ENCODE measurements around the gene TAS2R8. TPM values are rescaled to one million over a fixed set of nuclear protein-coding genes. Genes with fewer than 3 reads are reported as not detected.

Gene TAS2R8, protein sequence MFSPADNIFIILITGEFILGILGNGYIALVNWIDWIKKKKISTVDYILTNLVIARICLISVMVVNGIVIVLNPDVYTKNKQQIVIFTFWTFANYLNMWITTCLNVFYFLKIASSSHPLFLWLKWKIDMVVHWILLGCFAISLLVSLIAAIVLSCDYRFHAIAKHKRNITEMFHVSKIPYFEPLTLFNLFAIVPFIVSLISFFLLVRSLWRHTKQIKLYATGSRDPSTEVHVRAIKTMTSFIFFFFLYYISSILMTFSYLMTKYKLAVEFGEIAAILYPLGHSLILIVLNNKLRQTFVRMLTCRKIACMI
- not detected for polyA plus RNA-seq (2013, experiment 1 of 2)
- polyA plus RNA-seq (2013, experiment 2 of 2): not detected

DNA sequence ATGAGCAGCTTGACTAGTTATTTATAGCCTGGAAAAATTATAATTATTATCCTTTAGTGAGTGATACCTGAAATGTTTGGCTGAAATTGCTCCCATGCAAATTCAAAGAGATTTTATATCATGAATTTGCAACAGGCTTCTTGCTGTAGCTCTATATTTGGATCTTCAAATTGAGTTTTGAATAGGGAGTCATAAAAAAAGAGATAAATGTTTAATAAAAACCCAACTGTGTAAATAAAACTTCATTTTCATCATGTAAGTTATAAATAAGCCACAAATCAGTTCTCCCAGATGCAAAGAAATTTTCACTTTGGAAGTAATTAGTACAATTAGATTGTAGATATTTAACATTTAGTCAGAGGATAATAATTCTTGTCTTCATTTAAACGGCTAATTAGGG is at the start of gene TAS2R8:
TAS2R8 (minus strand) TSS at position 101 of the 400 bp plus-strand sequence. CDS start 306 bp downstream, outside the sequence.
- no peaks in the 10 kb centered on the region for H3K9me3 ChIP-seq (ENCODE audit: control insufficient read depth, low read length)
- H2AFZ ChIP-seq (ENCODE audit: low read depth, low read length): no peak within 1 kb of the TSS
- no peak within 1 kb of the TSS for H2BK120ac ChIP-seq (ENCODE audit: low read depth, low read length)
- no peak within 1 kb of the TSS for H2BK15ac ChIP-seq (ENCODE audit: low read depth, poor library complexity, severe bottlenecking)
- no peaks in the 10 kb centered on the region for H3K4me1 ChIP-seq (ENCODE audit: control insufficient read depth, insufficient read depth, low read depth, low read length)
- no peaks in the 10 kb centered on the region for H3K27me3 ChIP-seq (ENCODE audit: control insufficient read depth in 1 of 2, insufficient read depth in 1 of 2, low read length in 2 of 2)
- no peak within 1 kb of the TSS for H4K8ac ChIP-seq (ENCODE audit: low read length)
- no peak within 1 kb of the TSS for H3K4me3 ChIP-seq (ENCODE audit: insufficient read depth in 1 of 2, low read depth in 1 of 2, low read length in 2 of 2)
- no peaks in the 10 kb centered on the region for H3K79me1 ChIP-seq (replicated peaks; ENCODE audit: low read length, poor library complexity, severe bottlenecking)
- no peak for DNase-seq
- H3K4me2 ChIP-seq (ENCODE audit: low read length, poor library complexity, severe bottlenecking): no peak within 1 kb of the TSS
- H3K14ac ChIP-seq (ENCODE audit: low read length in 2 of 2): no peak within 1 kb of the TSS
- H3K4ac ChIP-seq (ENCODE audit: low read depth in 1 of 2, low read length in 2 of 2): no peak within 1 kb of the TSS
- no peak within 1 kb of the TSS for H2AK5ac ChIP-seq (ENCODE audit: low read length, severe bottlenecking)
- H2BK12ac ChIP-seq (ENCODE audit: low read length in 2 of 2): no peak within 1 kb of the TSS
- H3K36me3 ChIP-seq (ENCODE audit: control insufficient read depth in 1 of 2, insufficient read depth in 2 of 2, low read depth in 1 of 2, low read length in 2 of 2): no peaks in the 10 kb centered on the region
- H3K9ac ChIP-seq (ENCODE audit: low read length): no peak within 1 kb of the TSS
- no peak within 1 kb of the TSS for H3K23ac ChIP-seq (ENCODE audit: low read length in 2 of 2)
- H3K18ac ChIP-seq (ENCODE audit: low read depth in 1 of 2, low read length in 2 of 2): no peak within 1 kb of the TSS
- no CpG with 5 or more reads among the region's 1 CpG for WGBS
- no peak within 1 kb of the TSS for H4K91ac ChIP-seq (ENCODE audit: low read length)
- H2BK5ac ChIP-seq (ENCODE audit: low read depth, low read length, poor library complexity, severe bottlenecking): no peak within 1 kb of the TSS
- H3K27ac ChIP-seq (ENCODE audit: low read length, poor library complexity, severe bottlenecking): no peak within 1 kb of the TSS

DNA sequence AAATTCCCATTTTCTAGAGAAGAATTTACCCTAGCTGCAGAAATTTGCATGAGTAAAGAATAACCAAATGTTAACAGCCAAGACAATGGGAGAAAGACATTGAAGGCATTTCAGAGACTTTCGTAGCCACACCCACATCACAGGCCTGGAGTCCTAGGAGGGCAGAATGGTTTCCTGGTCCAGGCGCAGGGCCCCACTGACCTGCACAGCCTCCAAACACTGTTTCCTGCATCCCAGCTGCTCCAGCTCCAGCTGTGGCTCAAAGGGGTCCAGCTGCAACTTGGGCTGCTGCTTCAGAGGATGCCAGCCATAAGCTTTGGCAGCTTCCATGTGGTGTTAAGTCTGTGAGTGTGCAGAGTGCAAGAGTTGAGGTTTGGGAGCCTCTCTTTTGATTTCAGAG is 48.7 kb upstream of the TAS2R8 start:
- no peak for DNase-seq
- WGBS: 96% methylated on average over 2 of the region's 2 CpGs
- no peak overlapping the region for H3K23ac ChIP-seq (ENCODE audit: low read length in 2 of 2)

DNA sequence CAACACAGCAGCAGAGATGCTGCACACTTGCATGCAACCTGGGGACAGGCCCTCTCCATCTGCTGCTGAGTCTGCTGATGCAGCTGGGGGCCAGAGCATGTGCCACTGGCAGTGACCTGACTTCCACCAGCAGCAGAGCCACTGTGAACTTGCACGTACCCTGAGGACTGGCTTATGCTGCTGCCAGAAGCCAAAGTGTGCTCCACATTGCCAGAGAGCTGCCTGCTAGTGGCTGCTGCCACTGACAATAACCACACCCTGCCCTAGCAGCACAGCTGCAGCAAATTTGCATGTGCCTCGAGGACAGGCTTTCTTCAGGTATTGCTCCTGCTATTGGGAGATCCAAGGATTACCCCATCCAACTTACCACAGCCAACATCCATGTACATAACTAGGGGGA is 46.7 kb upstream of the TAS2R8 start:
- no peak overlapping the region for H4K91ac ChIP-seq (ENCODE audit: low read length)
- H3K79me1 ChIP-seq (replicated peaks; ENCODE audit: low read length, poor library complexity, severe bottlenecking): peaks cover 25% of the 10 kb centered on the region
- no peak for DNase-seq
- H3K27me3 ChIP-seq (ENCODE audit: control insufficient read depth in 1 of 2, insufficient read depth in 1 of 2, low read length in 2 of 2): no peaks in the 10 kb centered on the region
- H3K4ac ChIP-seq (ENCODE audit: low read depth in 1 of 2, low read length in 2 of 2): no peak overlapping the region
- H2BK120ac ChIP-seq (ENCODE audit: low read depth, low read length): no peak overlapping the region
- H3K14ac ChIP-seq (ENCODE audit: low read length in 2 of 2): peak overlapping the region in 1 of 2 experiments; percentile 3
- WGBS: 96% methylated on average over 2 of the region's 2 CpGs
- no peak overlapping the region for H2AFZ ChIP-seq (ENCODE audit: low read depth, low read length)
- no peaks in the 10 kb centered on the region for H3K4me1 ChIP-seq (ENCODE audit: control insufficient read depth, insufficient read depth, low read depth, low read length)
- no peak overlapping the region for H3K18ac ChIP-seq (ENCODE audit: low read depth in 1 of 2, low read length in 2 of 2)
- no peak overlapping the region for H3K27ac ChIP-seq (ENCODE audit: low read length, poor library complexity, severe bottlenecking)
- H3K9ac ChIP-seq (ENCODE audit: low read length): no peak overlapping the region
- H3K9me3 ChIP-seq (ENCODE audit: control insufficient read depth, low read length): peaks cover 28% of the 10 kb centered on the region
- H3K36me3 ChIP-seq (ENCODE audit: control insufficient read depth in 1 of 2, insufficient read depth in 2 of 2, low read depth in 1 of 2, low read length in 2 of 2): peaks cover 11 to 15% of the 10 kb centered on the region in 2 experiments
- no peak overlapping the region for H3K4me2 ChIP-seq (ENCODE audit: low read length, poor library complexity, severe bottlenecking)
- no peak overlapping the region for H4K8ac ChIP-seq (ENCODE audit: low read length)
- no peak overlapping the region for H2BK5ac ChIP-seq (ENCODE audit: low read depth, low read length, poor library complexity, severe bottlenecking)
- H2AK5ac ChIP-seq (ENCODE audit: low read length, severe bottlenecking): no peak overlapping the region
- no peak overlapping the region for H3K4me3 ChIP-seq (ENCODE audit: insufficient read depth in 1 of 2, low read depth in 1 of 2, low read length in 2 of 2)
- no peak overlapping the region for H2BK15ac ChIP-seq (ENCODE audit: low read depth, poor library complexity, severe bottlenecking)
- H2BK12ac ChIP-seq (ENCODE audit: low read length in 2 of 2): no peak overlapping the region
- no peak overlapping the region for H3K23ac ChIP-seq (ENCODE audit: low read length in 2 of 2)

More for the DNA sequence above, 48.7 kb upstream of the TAS2R8 start:
- Histone ChIP-seq H3K27ac (ENCODE audit: low read length, poor library complexity, severe bottlenecking) (no peak overlapping the region), H3K36me3 (ENCODE audit: control insufficient read depth in 1 of 2, insufficient read depth in 2 of 2, low read depth in 1 of 2, low read length in 2 of 2) (peaks cover 13 to 20% of the 10 kb centered on the region in 2 experiments), H3K4me2 (ENCODE audit: low read length, poor library complexity, severe bottlenecking) (no peak overlapping the region), H3K4me3 (ENCODE audit: insufficient read depth in 1 of 2, low read depth in 1 of 2, low read length in 2 of 2) (no peak overlapping the region), H3K14ac (ENCODE audit: low read length in 2 of 2) (no peak overlapping the region), H3K18ac (ENCODE audit: low read depth in 1 of 2, low read length in 2 of 2) (no peak overlapping the region), H2AK5ac (ENCODE audit: low read length, severe bottlenecking) (no peak overlapping the region), H2AFZ (ENCODE audit: low read depth, low read length) (no peak overlapping the region), H3K9ac (ENCODE audit: low read length) (no peak overlapping the region), H2BK15ac (ENCODE audit: low read depth, poor library complexity, severe bottlenecking) (no peak overlapping the region), H3K4me1 (ENCODE audit: control insufficient read depth, insufficient read depth, low read depth, low read length) (no peaks in the 10 kb centered on the region), H2BK120ac (ENCODE audit: low read depth, low read length) (no peak overlapping the region), H3K9me3 (ENCODE audit: control insufficient read depth, low read length) (peaks cover 29% of the 10 kb centered on the region), H4K91ac (ENCODE audit: low read length) (no peak overlapping the region), H3K4ac (ENCODE audit: low read depth in 1 of 2, low read length in 2 of 2) (no peak overlapping the region), H3K27me3 (ENCODE audit: control insufficient read depth in 1 of 2, insufficient read depth in 1 of 2, low read length in 2 of 2) (no peaks in the 10 kb centered on the region), H2BK5ac (ENCODE audit: low read depth, low read length, poor library complexity, severe bottlenecking) (no peak overlapping the region), H2BK12ac (ENCODE audit: low read length in 2 of 2) (no peak overlapping the region), H3K79me1 (replicated peaks; ENCODE audit: low read length, poor library complexity, severe bottlenecking) (peaks cover 29% of the 10 kb centered on the region), H4K8ac (ENCODE audit: low read length) (no peak overlapping the region)

DNA sequence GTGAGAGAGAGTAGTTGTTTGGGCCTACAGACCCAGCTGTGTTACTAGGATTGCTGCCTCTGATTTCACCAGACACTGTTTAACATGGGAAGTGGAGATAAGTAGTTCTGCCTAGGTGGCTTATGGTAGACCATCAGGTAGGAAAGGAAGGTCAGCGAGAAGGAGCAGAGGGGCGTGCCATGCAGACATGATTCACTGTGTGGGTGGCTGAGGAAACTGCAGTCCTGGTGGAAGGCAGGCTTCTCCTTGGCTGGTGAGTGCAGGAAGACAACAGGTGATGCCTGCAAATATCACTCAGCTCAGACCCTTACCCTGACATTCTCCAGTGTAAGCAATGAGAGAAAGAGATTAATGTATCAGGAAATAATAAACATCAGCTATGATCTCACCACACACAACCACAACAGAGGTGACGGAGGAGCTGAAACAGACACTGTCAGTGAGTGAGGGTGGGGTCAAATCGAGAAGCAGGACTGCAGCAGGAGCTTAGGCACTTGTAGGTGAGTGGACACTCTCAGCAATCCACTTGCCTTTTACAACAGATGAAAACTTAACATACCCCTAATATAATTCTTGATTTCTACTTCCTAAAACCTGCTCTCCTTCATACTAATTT is 44.3 kb upstream of the TAS2R8 start:
- Histone ChIP-seq H2AK5ac (ENCODE audit: low read length, severe bottlenecking) (no peak overlapping the region), H2AFZ (ENCODE audit: low read depth, low read length) (no peak overlapping the region), H3K14ac (ENCODE audit: low read length in 2 of 2) (no peak overlapping the region), H3K4me1 (ENCODE audit: control insufficient read depth, insufficient read depth, low read depth, low read length) (no peaks in the 10 kb centered on the region), H3K9me3 (ENCODE audit: control insufficient read depth, low read length) (peaks cover 7% of the 10 kb centered on the region), H2BK5ac (ENCODE audit: low read depth, low read length, poor library complexity, severe bottlenecking) (no peak overlapping the region), H3K9ac (ENCODE audit: low read length) (no peak overlapping the region), H3K4ac (ENCODE audit: low read depth in 1 of 2, low read length in 2 of 2) (no peak overlapping the region), H4K8ac (ENCODE audit: low read length) (no peak overlapping the region), H3K27me3 (ENCODE audit: control insufficient read depth in 1 of 2, insufficient read depth in 1 of 2, low read length in 2 of 2) (no peaks in the 10 kb centered on the region), H3K4me2 (ENCODE audit: low read length, poor library complexity, severe bottlenecking) (no peak overlapping the region), H3K18ac (ENCODE audit: low read depth in 1 of 2, low read length in 2 of 2) (no peak overlapping the region), H3K27ac (ENCODE audit: low read length, poor library complexity, severe bottlenecking) (no peak overlapping the region), H3K36me3 (ENCODE audit: control insufficient read depth in 1 of 2, insufficient read depth in 2 of 2, low read depth in 1 of 2, low read length in 2 of 2) (peaks cover 12 to 17% of the 10 kb centered on the region in 2 experiments), H3K79me1 (replicated peaks; ENCODE audit: low read length, poor library complexity, severe bottlenecking) (peaks cover 24% of the 10 kb centered on the region), H2BK15ac (ENCODE audit: low read depth, poor library complexity, severe bottlenecking) (no peak overlapping the region), H2BK12ac (ENCODE audit: low read length in 2 of 2) (no peak overlapping the region), H3K23ac (ENCODE audit: low read length in 2 of 2) (no peak overlapping the region), H2BK120ac (ENCODE audit: low read depth, low read length) (no peak overlapping the region), H4K91ac (ENCODE audit: low read length) (no peak overlapping the region), H3K4me3 (ENCODE audit: insufficient read depth in 1 of 2, low read depth in 1 of 2, low read length in 2 of 2) (no peak overlapping the region)
- DNase-seq: no peak
- WGBS: 92% methylated on average over 4 of the region's 4 CpGs

All from mesenchymal stem cell (in vitro differentiated cells and primary cell).